Peyer's patch (tissue), 4 donors: ENCODE results near the gene MRPS35.

Experiments
- POLR2A ChIP-seq, 2 donors: fragments of 450-650 bp; IDR thresholded peaks; one replicate each; pipeline ENCODE4 v1.5.1; 2017; ENCODE audit warnings: antibody characterized with exemption in 2 of 2, mild to moderate bottlenecking in 2 of 2, moderate library complexity in 2 of 2
- TF ChIP-seq, protein P1 (sequence below), 6 experiments: fragments of 450-650 bp in 4 of 6; fragments of 200-600 bp in 2 of 6; sonication (generic) in 1 of 6; IDR thresholded peaks; one replicate each; pipeline ENCODE4 v1.5.1; 2017 to 2019; ENCODE audit warnings: antibody characterized with exemption in 6 of 6, mild to moderate bottlenecking in 3 of 6, moderate library complexity in 1 of 6

DNA sequence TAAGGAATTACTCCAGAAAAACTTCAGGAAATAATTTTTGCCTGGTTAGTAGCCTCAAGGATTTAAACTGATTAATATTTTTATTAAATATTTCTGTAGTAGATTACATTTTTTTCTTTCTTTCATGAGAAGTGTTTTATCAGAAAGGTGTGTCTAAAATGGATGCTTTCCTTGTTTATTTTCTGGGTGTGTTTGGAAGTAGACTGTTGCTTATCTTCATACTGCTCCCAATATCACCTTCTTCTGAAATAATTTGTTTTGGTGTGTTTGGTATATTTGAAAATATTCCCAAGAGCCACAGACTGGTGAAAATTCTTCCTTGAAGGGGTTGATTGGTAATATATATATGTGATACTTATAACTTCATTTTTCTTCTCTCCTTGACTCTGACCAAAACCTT, 24.5 kb upstream of the MRPS35 start:
- TF ChIP-seq, protein P1, sequence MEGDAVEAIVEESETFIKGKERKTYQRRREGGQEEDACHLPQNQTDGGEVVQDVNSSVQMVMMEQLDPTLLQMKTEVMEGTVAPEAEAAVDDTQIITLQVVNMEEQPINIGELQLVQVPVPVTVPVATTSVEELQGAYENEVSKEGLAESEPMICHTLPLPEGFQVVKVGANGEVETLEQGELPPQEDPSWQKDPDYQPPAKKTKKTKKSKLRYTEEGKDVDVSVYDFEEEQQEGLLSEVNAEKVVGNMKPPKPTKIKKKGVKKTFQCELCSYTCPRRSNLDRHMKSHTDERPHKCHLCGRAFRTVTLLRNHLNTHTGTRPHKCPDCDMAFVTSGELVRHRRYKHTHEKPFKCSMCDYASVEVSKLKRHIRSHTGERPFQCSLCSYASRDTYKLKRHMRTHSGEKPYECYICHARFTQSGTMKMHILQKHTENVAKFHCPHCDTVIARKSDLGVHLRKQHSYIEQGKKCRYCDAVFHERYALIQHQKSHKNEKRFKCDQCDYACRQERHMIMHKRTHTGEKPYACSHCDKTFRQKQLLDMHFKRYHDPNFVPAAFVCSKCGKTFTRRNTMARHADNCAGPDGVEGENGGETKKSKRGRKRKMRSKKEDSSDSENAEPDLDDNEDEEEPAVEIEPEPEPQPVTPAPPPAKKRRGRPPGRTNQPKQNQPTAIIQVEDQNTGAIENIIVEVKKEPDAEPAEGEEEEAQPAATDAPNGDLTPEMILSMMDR (IDR thresholded peaks at IDR 0.05) = no peak
- TF ChIP-seq POLR2A (IDR thresholded peaks at IDR 0.05) = no peak
